Measurements from ENCODE around the gene SLC25A4. TPM values are rescaled to one million over a fixed set of nuclear protein-coding genes. Genes with fewer than 3 reads are reported as not detected.
"Not testable (repeated sequence)": the region's sequence is repeated elsewhere in the genome, so short reads cannot be mapped to it uniquely, and the experiment has no call there.

SLC25A4 gene
- total and polyA plus RNA-seq, 10 of the 15 experiments (the other 5 are each of a cell fraction or from before 2014, with no cell fraction given) = 12.6 to 161 (median 38.2) TPM

GRCh38 chr4:185118876-185119275, 24.2 kb upstream of the SLC25A4 start (continued):
- TF ChIP-seq NKRF (conservative IDR thresholded peaks at IDR 0.05) (no peak), WRNIP1 (IDR thresholded peaks at IDR 0.05; ENCODE audit: borderline replicate concordance, low read depth, low read length) (no peak), DPF2 (IDR thresholded peaks at IDR 0.05) (no peak), ZNF24 (IDR thresholded peaks at IDR 0.05) (no peak), MTA2 (IDR thresholded peaks at IDR 0.05; ENCODE audit: low read depth) (no peak), MAX (IDR thresholded peaks at IDR 0.05; ENCODE audit: low read depth, low read length) (no peak)
- TF ChIP-seq, protein P1, sequence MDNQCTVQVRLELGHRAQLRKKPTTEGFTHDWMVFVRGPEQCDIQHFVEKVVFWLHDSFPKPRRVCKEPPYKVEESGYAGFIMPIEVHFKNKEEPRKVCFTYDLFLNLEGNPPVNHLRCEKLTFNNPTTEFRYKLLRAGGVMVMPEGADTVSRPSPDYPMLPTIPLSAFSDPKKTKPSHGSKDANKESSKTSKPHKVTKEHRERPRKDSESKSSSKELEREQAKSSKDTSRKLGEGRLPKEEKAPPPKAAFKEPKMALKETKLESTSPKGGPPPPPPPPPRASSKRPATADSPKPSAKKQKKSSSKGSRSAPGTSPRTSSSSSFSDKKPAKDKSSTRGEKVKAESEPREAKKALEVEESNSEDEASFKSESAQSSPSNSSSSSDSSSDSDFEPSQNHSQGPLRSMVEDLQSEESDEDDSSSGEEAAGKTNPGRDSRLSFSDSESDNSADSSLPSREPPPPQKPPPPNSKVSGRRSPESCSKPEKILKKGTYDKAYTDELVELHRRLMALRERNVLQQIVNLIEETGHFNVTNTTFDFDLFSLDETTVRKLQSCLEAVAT (IDR thresholded peaks at IDR 0.05) = no peak

DNA sequence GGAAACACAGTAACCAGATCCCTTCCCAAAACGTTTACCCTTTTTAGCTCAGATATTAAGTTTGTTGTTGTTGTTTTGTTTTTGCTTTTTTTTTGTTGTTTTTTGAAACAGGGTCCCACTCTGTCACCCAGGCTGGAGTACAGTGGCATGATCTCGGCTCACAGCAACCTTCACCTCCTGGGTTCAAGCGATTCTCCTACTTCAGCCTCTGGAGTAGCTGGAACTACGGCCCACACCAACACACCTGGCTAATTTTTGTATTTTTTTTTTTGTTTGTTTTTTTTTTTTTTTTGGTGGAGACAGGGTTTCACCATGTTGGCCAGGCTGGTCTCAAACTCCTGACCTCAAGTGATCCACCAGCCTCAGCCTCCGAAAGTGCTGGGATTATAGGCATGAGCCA, 23.6 kb upstream of the SLC25A4 start:
- H3K79me2 ChIP-seq (ENCODE audit: control insufficient read depth, insufficient read depth, low read length); DNase-seq (ENCODE audit: low read depth, low spot score); FAIRE-seq; H3K4me3 ChIP-seq; SMC1A ChIA-PET (ENCODE audit: uncharacterized antibody, unreplicated experiment); POLR2A ChIA-PET; intact Hi-C loops (cut with micrococcal nuclease; ENCODE audit: unreplicated experiment); RAD21 ChIA-PET (ENCODE audit: unreplicated experiment); H3K9ac ChIP-seq (ENCODE audit: control insufficient read depth, insufficient read depth, low read length); H3K27me3 ChIP-seq (replicated peaks in 1 of 2; ENCODE audit: control insufficient read depth in 2 of 2, insufficient read depth in 2 of 2, low read length in 1 of 2); H3K36me3 ChIP-seq (ENCODE audit: control insufficient read depth in 2 of 2, insufficient read depth in 2 of 2, low read length in 1 of 2); H3K27ac ChIP-seq (ENCODE audit: control insufficient read depth, insufficient read depth); ATAC-seq; H3K9me3 ChIP-seq (replicated peaks; ENCODE audit: control insufficient read depth, insufficient read depth, low read length); H4K20me1 ChIP-seq (ENCODE audit: control insufficient read depth, insufficient read depth); BruUV-seq (replicated peaks); H3K4me2 ChIP-seq (ENCODE audit: control insufficient read depth, insufficient read depth); in situ Hi-C loops (cut with MboI); H2AFZ ChIP-seq (ENCODE audit: control insufficient read depth, low read depth, low read length): not testable (repeated sequence)
- WGBS (ENCODE audit: insufficient coverage, insufficient replicate concordance, low lambda C conversion rate, missing lambda C conversion rate) = 50% methylated on average over 5 of the region's 5 CpGs
- CTCF ChIA-PET = interaction anchor here (0.6 to 1.9 kb wide), 4 partner anchors 15 to 494 kb away, joined by 3 to 6 read pairs (median 4); no protein-coding TSS in a partner anchor
- H3K4me1 ChIP-seq (ENCODE audit: control insufficient read depth, insufficient read depth, low read length) = peaks cover 12% of the 10 kb centered on the region
